ENCODE data around the gene COX7A2L.
"Not testable (repeated sequence)": the region's sequence is repeated elsewhere in the genome, so short reads cannot be mapped to it uniquely, and the experiment has no call there.

COX7A2L gene, protein sequence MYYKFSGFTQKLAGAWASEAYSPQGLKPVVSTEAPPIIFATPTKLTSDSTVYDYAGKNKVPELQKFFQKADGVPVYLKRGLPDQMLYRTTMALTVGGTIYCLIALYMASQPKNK

DNA sequence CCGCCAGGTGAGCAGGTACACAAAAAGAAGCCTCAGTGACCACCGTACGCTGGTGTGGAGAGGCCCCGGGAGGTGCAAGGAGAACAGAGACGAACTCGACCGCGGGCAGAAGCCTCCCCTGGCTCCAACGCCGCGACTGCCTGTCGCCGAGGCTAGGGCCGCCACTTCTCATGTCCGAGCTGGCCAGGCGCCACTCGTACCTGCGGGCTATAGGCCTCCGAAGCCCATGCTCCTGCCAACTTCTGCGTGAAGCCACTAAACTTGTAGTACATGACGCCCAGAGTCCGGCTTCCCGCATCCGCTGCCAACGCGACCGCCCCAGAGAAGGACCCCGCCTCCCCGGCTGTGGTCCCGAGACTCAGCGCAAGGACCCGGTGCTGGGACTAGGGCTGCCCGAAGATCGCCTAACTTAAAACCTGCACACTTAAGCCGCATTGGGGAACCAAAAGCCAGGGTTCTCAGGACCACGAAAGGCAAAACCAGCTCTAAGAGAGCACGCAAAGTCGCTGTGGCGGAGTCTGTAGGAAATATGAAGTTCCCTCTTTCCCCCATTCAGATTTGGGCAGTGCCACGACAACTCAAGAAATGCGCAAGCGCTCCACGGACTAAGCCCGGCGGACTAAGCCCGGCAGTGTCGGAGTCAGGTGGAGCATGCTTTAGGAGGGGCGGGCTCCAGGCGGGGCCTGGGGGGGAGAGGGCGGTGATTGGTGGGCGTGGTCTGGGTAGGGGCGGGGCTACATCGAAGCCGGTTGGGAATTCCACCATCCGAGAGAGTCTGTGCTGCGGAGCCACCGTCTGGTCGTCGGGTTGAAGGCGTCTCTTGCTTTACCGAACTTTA is at the start of gene COX7A2L:
Gene COX7A2L, minus strand, starts transcription at position 328 of the 838 bp plus-strand sequence. Its CDS starts 56 bp downstream, at position 272.
- peak; percentile 93 to 98 for DNase-seq

DNA sequence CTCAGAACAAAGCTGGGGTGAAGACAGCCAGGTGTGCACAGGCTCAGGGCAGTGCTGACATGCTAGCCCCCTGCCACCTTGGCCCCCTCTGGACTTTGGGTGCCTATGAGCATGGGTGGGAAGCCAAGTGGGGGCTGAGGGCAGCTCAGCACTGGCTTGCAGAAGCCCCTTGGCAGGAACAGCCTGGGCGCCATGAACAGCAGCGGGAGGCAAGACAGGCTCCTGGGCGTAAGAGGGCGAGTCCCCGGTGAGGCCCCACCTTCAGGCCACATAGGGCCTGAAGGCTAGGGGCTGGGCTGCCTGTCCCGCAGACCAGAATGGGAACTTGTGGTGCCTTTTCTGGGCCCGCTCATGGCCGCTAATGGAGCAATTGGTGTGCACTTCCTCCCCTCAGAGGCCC is 47.0 kb upstream of the COX7A2L start:
- no peak for DNase-seq

DNA sequence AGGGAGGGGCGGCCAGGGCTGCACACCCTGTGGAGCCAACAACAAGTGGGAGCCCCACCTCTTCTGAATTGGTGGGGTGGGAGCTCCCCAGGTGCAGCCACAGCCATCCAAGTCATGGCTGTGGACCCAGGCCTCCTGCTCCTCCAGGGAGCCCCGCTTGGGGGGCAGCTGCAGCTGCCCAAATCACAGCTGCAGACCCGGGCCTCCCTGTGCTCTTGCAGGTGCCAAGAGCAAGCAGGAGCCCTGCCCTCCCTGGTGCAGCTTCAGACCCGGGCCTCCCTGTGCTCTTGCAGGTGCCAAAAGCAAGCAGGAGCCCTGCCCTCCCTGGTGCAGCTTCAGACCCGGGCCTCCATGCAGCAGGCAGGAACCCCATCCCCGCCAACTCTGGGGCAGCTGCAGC is 46.5 kb upstream of the COX7A2L start:
- DNase-seq, result no peak

DNA sequence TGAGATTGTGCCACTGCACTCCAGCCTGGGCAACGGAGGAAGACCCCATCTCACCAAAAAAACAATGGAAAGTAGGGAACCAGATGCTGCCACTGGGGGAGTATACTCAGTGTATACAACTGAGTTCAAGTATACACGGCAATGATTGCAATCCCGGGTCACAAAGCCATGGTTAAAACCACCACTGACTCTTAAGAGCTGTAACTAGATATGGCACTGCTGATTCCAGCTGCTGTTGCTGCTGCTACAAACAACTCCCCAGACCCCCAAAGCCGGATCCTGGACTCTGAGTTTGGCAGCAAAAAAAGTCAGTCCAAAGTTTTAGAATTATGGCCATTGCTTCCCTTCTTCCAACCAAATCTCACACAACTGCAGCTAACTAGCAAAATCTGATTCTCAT is 43.7 kb upstream of the COX7A2L start:
- DNase-seq, result no peak

GRCh38 chr2:42401773-42402172 is 40.8 kb upstream of the COX7A2L start:
- no peak for DNase-seq

GRCh38 chr2:42398052-42398451 is 37.0 kb upstream of the COX7A2L start:
- DNase-seq, result not testable (repeated sequence)

- not testable (repeated sequence) for DNase-seq
Observed at GRCh38 chr2:42393320-42393719, 32.3 kb upstream of the COX7A2L start.

- no peak for DNase-seq
Observed at GRCh38 chr2:42392191-42392590, 31.2 kb upstream of the COX7A2L start.

GRCh38 chr2:42390401-42390969 is 29.5 kb upstream of the COX7A2L start:
- no peak for DNase-seq

- no peak for DNase-seq
Observed at GRCh38 chr2:42386682-42387081, 25.7 kb upstream of the COX7A2L start.

DNA sequence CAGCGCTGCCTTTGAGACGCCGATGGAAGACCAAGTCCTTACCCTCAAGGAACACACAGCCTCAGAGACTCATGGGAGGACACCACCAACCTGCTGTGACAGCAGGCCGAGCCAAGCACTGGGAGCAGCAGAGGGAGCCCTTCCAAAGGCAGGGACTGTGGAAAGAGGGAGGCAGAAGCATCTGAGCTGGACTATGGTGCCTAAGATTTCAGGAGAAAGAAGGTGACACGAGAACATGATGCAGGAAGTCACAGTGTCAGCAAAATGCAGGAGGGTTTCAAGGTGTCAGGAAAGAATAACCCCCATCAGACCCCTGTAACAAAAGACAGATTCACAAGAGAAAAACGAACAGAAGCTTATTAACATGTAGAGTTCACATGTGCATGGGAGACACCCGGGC is 24.2 kb upstream of the COX7A2L start:
- DNase-seq, result peak in 1 of 2 experiments; percentile 8

DNA sequence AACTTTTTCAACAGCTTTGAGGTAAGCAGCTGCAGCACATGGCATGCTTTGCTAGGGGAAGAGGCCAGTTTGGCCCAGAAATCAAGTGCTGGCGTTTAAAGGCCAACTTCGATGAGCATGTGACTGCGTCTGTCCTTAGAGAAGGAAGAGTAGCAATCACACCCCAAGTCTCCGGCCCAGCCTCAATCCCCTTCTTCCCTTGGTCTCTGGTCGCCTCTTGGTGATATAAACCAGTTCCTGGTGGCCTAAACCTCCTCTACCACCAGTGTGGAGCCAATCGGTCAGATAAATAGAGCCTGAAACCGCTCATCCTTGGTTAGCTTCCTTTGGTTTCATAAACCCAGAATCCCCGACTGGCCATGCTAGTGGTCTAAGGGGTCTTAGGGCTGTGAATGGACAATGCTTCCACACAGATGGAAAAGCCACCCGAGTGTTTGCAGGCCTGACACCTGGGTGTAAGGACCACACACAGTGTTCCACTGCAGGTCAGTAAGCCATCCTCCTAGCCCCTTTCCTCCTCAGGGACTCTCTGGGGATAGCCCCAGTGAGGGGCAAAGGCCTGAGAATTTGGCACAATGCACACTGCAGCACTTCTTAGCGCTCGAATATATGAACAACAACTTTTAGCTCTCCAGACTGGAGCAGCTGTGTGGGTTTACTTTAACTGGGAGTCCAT is 23.0 kb upstream of the COX7A2L start:
- no peak for DNase-seq

DNA sequence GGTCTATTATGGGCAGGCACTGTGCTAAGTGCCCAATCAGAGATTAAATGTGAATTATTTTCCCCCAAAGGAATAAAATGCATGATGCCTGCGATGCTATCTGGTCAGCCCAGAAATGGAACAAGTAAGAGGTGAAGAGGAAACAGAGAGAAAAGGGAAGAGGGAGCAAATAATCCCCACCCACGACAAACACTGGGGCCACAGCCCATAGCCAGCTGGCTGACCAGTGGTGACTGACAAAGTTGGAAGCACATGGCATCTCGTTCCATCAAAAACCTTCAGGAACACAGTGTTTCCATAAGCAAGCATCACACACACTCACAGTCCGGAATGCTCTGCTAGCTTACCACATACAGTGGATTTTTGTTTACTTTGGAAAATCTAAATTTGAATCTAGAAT is 21.1 kb upstream of the COX7A2L start:
- no peak for DNase-seq

DNA sequence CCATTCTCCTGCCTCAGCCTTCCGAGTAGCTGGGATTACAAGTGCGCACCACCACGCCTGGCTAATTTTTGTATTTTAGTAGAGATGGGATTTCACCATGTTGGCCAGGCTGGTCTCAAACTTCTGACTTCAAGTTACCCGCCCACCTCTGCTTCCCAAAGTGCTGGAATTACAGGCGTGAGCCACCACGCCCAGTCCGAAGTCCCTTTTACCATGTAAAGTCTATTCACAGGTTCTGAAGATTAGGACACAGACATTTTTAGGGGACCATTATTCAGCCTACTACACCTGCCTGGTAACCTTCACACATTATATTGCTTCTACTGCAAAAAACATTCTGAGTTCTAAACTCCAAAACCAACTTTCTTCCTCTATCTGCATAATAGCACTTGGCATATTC is 19.0 kb upstream of the COX7A2L start:
- DNase-seq, result not testable (repeated sequence)

GRCh38 chr2:42378415-42378814 is 17.4 kb upstream of the COX7A2L start:
- no peak for DNase-seq

DNA sequence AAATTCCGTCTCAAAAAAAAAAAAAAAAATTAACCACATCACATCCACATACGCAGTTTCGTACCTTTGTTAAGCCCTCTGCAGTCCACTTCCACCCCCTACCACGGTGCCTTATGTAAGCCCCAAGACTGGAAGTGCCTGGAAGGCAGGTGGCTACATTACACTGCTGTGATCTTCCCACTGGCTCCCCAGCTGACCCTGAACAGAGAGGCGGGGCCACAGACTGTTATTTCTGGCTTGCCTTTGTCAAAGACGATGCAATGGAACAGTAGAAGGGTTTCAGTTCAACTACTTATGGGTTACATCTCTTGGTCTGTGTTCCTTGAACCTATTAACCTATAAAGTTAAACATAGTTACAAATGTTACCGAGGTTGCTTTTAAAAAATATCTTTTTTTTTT is 15.7 kb upstream of the COX7A2L start:
- DNase-seq, result no peak

DNA sequence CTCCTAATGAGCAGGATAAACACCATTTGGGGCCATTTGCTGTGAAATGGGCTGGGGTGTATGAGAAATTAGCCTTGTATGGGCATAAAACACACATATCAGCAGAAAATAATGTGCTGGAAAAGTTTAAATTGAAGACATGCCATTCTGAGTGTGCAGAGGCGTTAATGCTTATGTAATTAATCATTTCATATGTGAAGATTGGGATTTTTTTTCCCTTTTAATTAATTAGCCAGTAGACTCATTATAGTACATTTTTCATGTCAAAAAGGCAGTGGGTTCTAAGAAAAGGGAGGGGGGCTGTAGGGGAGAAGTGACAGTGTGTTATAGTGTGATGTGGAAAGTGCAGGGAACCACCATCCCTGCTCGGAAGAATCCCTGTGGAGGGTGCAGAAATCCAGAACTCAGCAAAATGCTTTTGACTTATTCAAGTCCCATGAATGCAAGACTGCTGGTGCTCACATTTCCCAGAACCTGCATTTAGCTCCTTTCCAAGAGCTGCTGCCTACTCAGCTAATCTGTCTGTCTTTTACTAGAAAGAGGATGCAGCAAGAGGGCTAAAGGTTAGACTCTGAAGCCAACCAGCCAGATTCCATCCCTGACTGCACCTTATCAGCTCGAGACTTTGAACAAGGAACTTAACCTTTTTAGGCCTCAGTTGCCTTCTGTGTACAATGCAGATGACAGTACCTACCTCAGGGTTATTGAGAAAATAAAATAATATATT is 11.6 kb upstream of the COX7A2L start:
- no peak for DNase-seq

- no peak for DNase-seq
Observed at GRCh38 chr2:42371611-42372473, 10.8 kb upstream of the COX7A2L start.

GRCh38 chr2:42369532-42370229 is 8.7 kb upstream of the COX7A2L start:
- no peak for DNase-seq

GRCh38 chr2:42368817-42369531 is 8.0 kb upstream of the COX7A2L start:
- DNase-seq, result no peak

DNA sequence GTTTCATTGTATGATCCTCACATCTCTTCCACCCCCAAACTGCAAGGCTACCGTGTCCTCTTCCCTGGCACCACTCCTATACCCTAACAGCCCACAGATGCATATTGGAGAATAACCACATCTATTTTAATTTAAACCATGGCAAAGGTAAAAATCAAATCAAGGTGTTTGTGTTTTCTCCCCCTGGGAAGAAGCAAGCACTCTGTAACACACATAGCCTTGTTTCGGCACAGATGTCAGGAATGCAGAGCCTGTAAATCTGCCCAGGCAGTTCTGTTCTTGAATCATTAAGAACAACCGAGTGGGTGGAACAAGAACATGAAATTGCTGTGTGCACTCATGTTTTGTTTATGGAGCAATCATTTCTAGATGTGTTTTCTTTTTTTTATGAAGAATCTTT is 6.8 kb upstream of the COX7A2L start:
- no peak for DNase-seq
